ENCODE data around the gene RNF213.

DNA sequence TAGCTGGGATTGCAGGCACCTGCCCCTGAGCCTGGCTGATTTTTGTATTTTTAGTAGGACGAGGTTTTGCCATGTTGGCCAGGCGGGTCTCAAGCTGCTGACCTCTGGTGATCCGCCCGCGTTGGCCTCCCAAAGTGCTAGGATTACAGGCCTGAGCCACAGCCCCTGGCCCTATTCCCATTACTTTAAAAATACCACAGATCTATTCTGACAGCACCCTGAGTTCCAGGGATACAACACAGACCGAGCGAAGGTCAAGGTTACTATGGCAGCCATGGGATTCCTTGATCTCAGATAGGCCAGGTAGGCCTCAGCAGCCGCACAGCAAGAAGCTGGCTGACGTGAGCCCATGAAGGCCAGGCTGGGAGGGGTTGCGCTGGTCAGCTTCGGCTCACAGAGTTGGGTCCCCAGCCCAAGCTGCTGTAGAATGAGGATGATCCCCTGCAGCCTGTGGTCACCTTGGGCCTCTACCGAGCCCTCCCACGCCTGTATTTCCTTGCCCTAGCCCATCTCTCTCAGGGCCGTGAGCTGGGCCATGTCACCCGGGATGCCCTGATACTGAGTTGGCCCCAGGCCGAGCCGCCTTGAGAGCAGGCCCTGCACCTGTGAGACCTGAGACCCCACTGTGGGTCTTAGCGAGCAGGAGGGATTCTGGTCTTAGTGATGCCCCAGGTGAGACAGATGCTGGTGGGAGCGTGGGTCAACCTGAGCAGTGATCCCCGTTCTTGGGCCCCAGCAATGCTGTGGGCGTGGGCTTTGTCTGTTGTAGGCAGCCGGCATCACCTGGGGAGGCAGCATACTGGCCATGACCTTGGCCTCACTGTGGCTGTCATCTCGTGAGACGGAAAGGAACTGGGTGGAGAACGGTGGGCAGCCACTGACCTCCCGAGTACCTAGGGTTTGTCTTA lies 16.9 kb upstream of the RNF213 start:
- no peak for TF ChIP-seq CTCF (IDR thresholded peaks at IDR 0.05)
- TF ChIP-seq POLR2A (IDR thresholded peaks at IDR 0.05) = no peak
